HFF-Myc (cell line): ENCODE results near the gene RABAC1.

Experiments
- DNase-seq: peaks from one replicate; pipeline ENCODE4 v3.0.0-alpha.2; 2011; ENCODE audit warnings: low read depth; ENCODE audit errors: extremely low read depth
- H3K4me3 ChIP-seq: replicated peaks from 2 replicates; pipeline ENCODE4 v1.5.1; 2011; ENCODE audit warnings: low read depth, mild to moderate bottlenecking, control low read depth, low read length
- CTCF ChIP-seq: IDR thresholded peaks from 2 replicates; pipeline ENCODE4 v1.5.1; 2012; ENCODE audit warnings: mild to moderate bottlenecking, low read depth, low read length, control low read depth; ENCODE audit errors: missing control alignments

Gene RABAC1

GRCh38 chr19:41987141-41987860, 28.2 kb upstream of the RABAC1 start:
- no peak for TF ChIP-seq CTCF
- no peak for DNase-seq
- H3K4me3 ChIP-seq: no peak overlapping the region

GRCh38 chr19:41984961-41985360, 25.8 kb upstream of the RABAC1 start:
- H3K4me3 ChIP-seq: no peak overlapping the region
- no peak for DNase-seq
- no peak for TF ChIP-seq CTCF

GRCh38 chr19:41981724-41982123, 22.6 kb upstream of the RABAC1 start:
- DNase-seq: no peak
- H3K4me3 ChIP-seq: no peak overlapping the region
- no peak for TF ChIP-seq CTCF

- DNase-seq: no peak
These were observed 19.3 kb upstream of the RABAC1 start for GRCh38 chr19:41978470-41978869.

GRCh38 chr19:41977916-41978315, 18.8 kb upstream of the RABAC1 start:
- TF ChIP-seq CTCF: no peak
- H3K4me3 ChIP-seq: no peak overlapping the region
- no peak for DNase-seq

More at GRCh38 chr19:41978470-41978869, 19.3 kb upstream of the RABAC1 start:
- no peak overlapping the region for H3K4me3 ChIP-seq
- no peak for TF ChIP-seq CTCF

GRCh38 chr19:41974652-41975051, 15.5 kb upstream of the RABAC1 start:
- H3K4me3 ChIP-seq: no peak overlapping the region
- DNase-seq: no peak
- TF ChIP-seq CTCF: no peak

GRCh38 chr19:41971363-41971762, 12.2 kb upstream of the RABAC1 start:
- TF ChIP-seq CTCF: no peak
- no peak for DNase-seq

More at GRCh38 chr19:41971363-41971762, 12.2 kb upstream of the RABAC1 start:
- H3K4me3 ChIP-seq: no peak overlapping the region
